ENCODE data around the gene SPACDR.

Gene SPACDR

GRCh38 chr7:100426516-100426915 is 37.5 kb downstream of the SPACDR start:
- H3K4me3 ChIP-seq (ENCODE audit: low read depth, low read length) = no peak overlapping the region
- no peak for TF ChIP-seq CTCF (IDR thresholded peaks at IDR 0.05; ENCODE audit: low read depth, low read length)

DNA sequence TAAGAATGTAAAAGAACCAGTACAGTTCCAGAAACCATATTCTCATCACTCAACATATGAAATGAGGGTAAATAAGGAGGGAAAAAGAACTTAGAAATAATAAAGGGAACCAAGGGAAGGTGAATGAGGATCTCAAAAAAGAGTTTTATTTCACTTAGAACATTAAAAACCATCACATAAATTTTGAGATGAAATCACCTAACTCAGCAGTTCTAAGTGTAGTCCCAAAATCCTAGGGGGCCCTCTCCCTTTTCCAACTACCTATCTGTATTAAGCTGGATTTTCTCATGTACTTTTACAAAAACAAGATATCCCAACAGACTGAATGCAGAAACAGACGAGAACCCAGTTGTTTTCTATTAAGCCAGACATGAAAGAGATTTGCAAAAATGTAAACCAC is 38.7 kb downstream of the SPACDR start:
- no peak for TF ChIP-seq CTCF (IDR thresholded peaks at IDR 0.05; ENCODE audit: low read depth, low read length)
- no peak overlapping the region for H3K4me3 ChIP-seq (ENCODE audit: low read depth, low read length)

GRCh38 chr7:100423315-100423714 is 40.7 kb downstream of the SPACDR start:
- H3K4me3 ChIP-seq (ENCODE audit: low read depth, low read length) = no peak overlapping the region

GRCh38 chr7:100419660-100420226 is 44.3 kb downstream of the SPACDR start:
- no peak overlapping the region for H3K4me3 ChIP-seq (ENCODE audit: low read depth, low read length)
- TF ChIP-seq CTCF (IDR thresholded peaks at IDR 0.05; ENCODE audit: low read depth, low read length) = no peak

More at GRCh38 chr7:100423315-100423714, 40.7 kb downstream of the SPACDR start:
- TF ChIP-seq CTCF (IDR thresholded peaks at IDR 0.05; ENCODE audit: low read depth, low read length) = no peak

DNA sequence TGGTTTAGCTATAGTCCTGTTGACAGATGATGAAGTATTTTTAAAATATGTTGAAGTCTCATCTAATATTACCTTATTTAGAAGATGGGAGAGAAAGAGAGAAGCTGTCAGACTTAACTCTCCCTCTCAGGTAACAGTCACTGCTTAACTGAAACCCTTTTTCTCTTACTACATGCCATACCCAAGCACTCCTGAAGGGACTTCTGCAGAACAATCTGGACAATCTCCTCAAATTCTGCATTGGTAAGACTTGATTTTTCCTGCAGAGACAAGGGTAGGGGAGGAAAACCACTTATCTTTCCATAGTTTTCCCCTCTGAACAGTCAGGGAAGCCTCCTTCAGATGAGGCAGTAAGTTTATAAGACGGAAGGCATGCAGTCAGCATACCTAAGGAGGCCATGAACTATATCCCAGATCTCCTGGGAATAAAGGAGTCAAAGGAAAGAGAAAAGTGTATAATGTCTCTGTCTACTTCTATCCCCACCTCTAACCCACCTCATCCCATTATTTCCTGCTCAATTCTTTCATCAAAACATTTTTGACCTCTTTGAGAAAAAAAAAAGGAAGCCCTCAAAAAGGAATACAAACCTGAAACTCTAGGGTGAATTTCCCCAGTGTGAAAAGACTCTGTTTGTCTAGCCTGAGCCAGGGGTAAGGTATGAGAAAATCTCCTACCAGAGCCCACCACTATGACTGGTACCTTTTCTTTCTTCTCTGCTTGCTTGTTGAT is 45.0 kb downstream of the SPACDR start:
- TF ChIP-seq CTCF (IDR thresholded peaks at IDR 0.05; ENCODE audit: low read depth, low read length) = no peak
- no peak overlapping the region for H3K4me3 ChIP-seq (ENCODE audit: low read depth, low read length)

DNA sequence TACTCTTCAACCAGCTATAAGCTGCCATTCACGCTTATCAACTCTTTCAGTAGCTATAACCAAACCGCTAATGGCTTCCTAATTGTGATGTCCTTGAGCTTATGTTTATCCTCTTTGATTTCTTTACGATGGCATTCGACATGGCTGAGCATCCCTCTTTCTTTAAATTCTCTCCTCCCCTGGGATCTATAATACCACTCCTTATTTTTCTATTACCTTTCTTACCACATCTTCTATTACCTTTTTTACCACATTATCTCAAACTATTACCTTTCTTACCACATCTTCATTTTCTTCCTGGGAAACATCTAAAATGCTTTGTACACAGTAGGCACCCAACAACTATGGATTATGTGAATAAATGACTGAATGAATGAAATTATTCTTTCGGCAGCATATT is 48.6 kb downstream of the SPACDR start:
- no peak overlapping the region for H3K4me3 ChIP-seq (ENCODE audit: low read depth, low read length)
- no peak for TF ChIP-seq CTCF (IDR thresholded peaks at IDR 0.05; ENCODE audit: low read depth, low read length)

DNA sequence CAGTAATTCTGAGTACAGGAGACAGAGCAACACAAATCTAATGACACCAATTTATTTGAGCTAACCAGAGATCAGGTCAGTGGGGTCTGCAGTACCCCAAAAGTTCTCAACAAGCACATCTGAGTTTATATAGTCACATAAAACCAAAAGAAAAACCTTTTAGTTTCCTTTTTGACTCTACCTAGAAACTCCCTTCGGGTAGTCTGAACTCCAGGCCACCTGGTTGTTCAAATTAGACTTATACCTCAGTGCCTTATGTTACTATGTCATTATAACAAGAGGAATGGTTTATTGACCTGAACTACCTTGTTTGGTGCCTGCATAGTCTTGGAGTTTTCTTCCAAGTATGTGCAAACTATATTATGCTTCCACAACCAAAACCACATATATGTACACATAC is 50.2 kb downstream of the SPACDR start:
- no peak for TF ChIP-seq CTCF (IDR thresholded peaks at IDR 0.05; ENCODE audit: low read depth, low read length)
- no peak overlapping the region for H3K4me3 ChIP-seq (ENCODE audit: low read depth, low read length)
